GM06990 (cell line): ENCODE results near the gene LRRC34.

Experiments used
- DNase-seq: peaks from one replicate; pipeline ENCODE4 v3.0.0-alpha.2; 2011; ENCODE audit not compliant: insufficient read length; ENCODE audit errors: extremely low read depth
- H3K27me3 ChIP-seq: replicated peaks from 2 replicates; pipeline ENCODE4 v1.6.0; 2011; ENCODE audit warnings: low read length; ENCODE audit not compliant: control insufficient read depth, insufficient read depth
- H3K36me3 ChIP-seq: 2 replicates; pipeline ENCODE4 v1.5.1; 2011; ENCODE audit warnings: low read length; ENCODE audit not compliant: control insufficient read depth, insufficient read depth
- H3K4me3 ChIP-seq: replicated peaks from 2 replicates; pipeline ENCODE4 v1.5.1; 2011; ENCODE audit warnings: low read depth, mild to moderate bottlenecking, control low read depth, low read length
- TF ChIP-seq, protein P1 (sequence below): IDR thresholded peaks from 2 replicates; pipeline ENCODE4 v1.5.1; 2011; ENCODE audit warnings: low read length, control low read depth, mild to moderate bottlenecking, inconsistent platforms; ENCODE audit not compliant: insufficient read depth, poor library complexity, severe bottlenecking

Gene LRRC34

DNA sequence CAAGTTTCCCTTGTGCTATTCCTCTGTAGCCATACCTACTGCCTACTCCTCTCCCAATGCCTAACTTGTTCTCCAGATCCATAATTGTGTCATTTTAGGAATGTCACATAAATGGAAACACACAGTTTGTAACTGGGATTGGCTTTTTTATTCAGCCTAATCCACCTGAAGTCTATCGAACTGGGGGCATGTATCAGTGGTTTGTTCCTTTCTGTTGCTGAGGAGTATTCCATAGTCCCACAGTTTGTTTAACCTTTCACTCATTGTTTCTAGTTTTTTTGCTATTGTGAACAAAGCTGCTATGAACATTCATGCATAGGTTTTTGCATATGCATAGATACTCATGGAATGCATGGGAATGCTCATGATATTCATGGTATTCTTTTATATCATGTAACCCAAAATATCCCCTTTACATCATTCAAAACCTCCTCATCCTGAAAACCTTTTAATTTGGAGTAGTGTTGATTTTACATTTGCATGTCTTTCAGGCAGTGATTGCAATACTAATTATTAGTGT lies 25.9 kb upstream of the LRRC34 start:
- H3K27me3 ChIP-seq = no peaks in the 10 kb centered on the region
- TF ChIP-seq, protein P1, sequence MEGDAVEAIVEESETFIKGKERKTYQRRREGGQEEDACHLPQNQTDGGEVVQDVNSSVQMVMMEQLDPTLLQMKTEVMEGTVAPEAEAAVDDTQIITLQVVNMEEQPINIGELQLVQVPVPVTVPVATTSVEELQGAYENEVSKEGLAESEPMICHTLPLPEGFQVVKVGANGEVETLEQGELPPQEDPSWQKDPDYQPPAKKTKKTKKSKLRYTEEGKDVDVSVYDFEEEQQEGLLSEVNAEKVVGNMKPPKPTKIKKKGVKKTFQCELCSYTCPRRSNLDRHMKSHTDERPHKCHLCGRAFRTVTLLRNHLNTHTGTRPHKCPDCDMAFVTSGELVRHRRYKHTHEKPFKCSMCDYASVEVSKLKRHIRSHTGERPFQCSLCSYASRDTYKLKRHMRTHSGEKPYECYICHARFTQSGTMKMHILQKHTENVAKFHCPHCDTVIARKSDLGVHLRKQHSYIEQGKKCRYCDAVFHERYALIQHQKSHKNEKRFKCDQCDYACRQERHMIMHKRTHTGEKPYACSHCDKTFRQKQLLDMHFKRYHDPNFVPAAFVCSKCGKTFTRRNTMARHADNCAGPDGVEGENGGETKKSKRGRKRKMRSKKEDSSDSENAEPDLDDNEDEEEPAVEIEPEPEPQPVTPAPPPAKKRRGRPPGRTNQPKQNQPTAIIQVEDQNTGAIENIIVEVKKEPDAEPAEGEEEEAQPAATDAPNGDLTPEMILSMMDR = no peak
- no peak for DNase-seq

DNA sequence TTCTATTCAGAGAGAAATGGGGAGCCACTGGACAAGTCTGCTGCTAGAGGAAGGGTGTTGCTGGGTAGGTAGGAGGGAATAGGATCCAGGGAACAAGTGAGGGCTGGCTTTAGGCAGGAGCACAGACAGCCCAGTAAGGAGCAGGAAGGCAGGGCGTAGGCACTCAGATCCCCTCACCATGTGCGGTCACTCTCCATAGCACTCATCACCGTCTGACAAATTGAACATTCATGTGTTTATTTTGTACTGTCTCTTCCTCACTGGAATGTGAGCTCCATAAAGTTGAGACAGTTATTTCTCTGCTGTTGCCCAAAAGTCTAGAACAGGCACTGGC lies 24.2 kb upstream of the LRRC34 start:
- Histone ChIP-seq H3K36me3 (no peaks in the 10 kb centered on the region), H3K27me3 (no peaks in the 10 kb centered on the region), H3K4me3 (no peak overlapping the region)
- DNase-seq = no peak
- TF ChIP-seq, protein P1 = no peak

More for the DNA sequence above, 25.9 kb upstream of the LRRC34 start:
- Histone ChIP-seq H3K36me3 (no peaks in the 10 kb centered on the region), H3K4me3 (no peak overlapping the region)

DNA sequence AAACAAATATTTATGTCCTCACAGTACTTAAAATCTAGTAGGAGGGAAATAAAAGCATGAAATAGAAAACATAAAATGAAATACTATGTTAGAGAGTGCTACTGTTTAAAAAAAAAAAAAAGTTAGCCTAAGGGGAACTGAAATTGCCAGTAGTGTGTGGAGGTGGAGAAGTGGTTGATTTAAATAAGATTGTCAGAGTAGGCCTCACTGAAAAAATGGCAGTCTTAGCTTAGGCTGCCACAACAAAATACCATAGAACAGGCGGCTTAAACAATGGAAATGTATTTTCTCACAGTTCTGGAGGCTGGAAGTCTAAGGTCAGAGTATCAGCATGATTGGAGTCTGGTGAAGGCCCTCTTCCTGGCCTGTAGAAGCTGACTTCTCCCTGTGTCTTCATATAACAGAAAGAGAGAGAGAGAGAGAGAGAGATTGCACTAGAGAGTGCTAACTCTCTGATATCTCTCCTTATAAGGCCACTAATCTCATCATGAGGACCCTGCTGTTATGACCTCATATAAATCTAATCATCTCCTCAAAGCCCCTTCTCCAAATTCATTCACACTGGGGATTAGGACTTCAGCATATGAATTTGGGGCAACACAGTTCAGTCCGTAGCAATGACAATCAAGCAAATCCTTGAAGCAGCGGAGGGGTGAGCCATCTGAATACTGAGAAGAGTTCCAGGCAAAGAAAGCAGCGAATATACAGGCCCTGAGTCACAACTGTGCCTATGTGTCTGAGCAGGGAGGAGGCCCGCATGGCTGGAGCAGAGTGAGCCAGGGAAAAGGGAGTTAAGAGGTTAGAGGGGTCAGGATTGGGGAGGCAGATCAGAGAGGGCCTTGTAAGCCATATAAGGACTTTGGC lies 23.6 kb upstream of the LRRC34 start:
- Histone ChIP-seq H3K27me3 (no peaks in the 10 kb centered on the region), H3K36me3 (no peaks in the 10 kb centered on the region), H3K4me3 (no peak overlapping the region)
- no peak for DNase-seq
- TF ChIP-seq, protein P1 = no peak

DNA sequence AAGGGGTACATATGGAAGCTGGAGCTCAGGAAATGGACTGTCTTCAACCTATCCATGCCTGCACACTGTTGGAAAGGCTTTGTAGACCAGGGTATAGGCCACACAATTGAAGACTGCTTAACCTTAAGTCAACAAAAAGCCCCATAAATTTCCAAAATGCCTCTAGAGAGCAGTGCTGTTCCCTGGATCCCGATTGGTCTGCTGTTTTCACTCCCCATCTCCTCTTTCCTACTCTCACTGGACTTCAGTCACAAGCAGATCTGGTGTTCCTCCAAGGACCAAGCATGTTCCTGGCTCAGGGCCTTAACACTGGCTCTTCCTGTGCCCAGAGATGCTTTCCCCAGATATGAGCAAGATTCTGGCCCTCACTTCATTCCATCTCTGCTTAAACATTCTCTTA lies 22.8 kb upstream of the LRRC34 start:
- no peak for DNase-seq
- TF ChIP-seq, protein P1 = no peak
- Histone ChIP-seq H3K4me3 (no peak overlapping the region), H3K27me3 (no peaks in the 10 kb centered on the region), H3K36me3 (no peaks in the 10 kb centered on the region)

DNA sequence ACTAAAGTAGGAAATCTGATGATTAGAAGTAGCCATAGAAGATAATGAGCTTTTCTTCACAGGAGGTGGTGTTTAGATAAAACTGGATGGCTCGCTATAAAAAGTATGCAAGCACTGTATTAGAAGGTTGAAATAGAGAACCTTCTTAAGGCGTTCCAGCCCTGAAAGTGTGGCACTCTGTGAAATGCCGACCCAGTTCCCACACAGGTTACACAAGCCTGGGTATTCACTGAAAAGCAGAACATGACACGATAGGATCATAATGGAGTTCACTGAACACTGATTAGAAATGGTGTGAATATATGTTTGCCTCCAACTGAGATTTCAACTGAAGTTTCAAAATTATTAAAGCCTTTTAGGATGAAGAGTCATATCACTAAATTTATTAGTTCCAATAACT lies 15.0 kb upstream of the LRRC34 start:
- no peak for DNase-seq
- H3K27me3 ChIP-seq = no peaks in the 10 kb centered on the region
- no peaks in the 10 kb centered on the region for H3K36me3 ChIP-seq
- no peak overlapping the region for H3K4me3 ChIP-seq
- TF ChIP-seq, protein P1 = no peak

DNA sequence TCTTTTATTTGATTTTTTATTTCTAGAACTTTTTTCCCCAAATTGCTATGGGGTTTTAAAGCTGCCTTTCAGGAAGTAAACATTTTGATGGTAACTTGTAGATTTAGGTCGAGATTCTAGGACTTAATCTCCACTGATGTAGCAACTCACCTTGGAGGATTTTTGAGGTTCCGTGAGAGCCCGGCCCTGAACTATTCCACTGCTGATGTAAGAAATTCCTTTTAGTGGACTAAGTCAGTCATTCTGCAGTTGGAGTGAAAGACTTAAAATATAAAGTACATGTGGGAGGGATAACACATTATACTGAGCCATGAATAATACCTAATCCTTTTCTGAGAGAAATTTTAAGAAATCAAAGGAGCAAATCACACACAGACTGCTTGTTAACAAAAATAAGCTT lies 12.6 kb upstream of the LRRC34 start:
- Histone ChIP-seq H3K36me3 (no peaks in the 10 kb centered on the region), H3K27me3 (no peaks in the 10 kb centered on the region), H3K4me3 (no peak overlapping the region)
- TF ChIP-seq, protein P1 = no peak
- no peak for DNase-seq
